H1 (cell line): ENCODE results near the gene PDE2A. TPM values are rescaled to one million over a fixed set of nuclear protein-coding genes. Genes with fewer than 3 reads are reported as not detected.

Experiments
- CTCF ChIA-PET: fragments of 300-600 bp; sonication (Branson Sonifier 250); formaldehyde crosslinking; loops from one replicate; lab custom pipeline; 2021; ENCODE audit not compliant: partially characterized antibody; lab: Charles Lee
- POLR2A ChIA-PET: fragments of 300-600 bp; sonication (Branson Sonifier 250); formaldehyde crosslinking; loops from one replicate; lab custom pipeline; 2021; ENCODE audit warnings: inconsistent platforms; ENCODE audit not compliant: partially characterized antibody; lab: Charles Lee
- DNase-seq, 2 experiments: peaks; one replicate each; pipeline versions ENCODE4 v3.0.0 to v3.0.0-alpha.2; 2010 to 2022; ENCODE audit warnings: low spot score in 2 of 2, low read depth in 1 of 2, mixed read lengths in 1 of 2
- FAIRE-seq: peaks from 2 replicates; lab custom pipeline; 2011; peaks lifted over from hg19 to GRCh38; lab: Jason Lieb, UNC
- H2AFZ ChIP-seq: 2 replicates; pipeline ENCODE4 v1.8.1; 2012; ENCODE audit warnings: low read length, inconsistent platforms
- H2AK5ac ChIP-seq: 2 replicates; pipeline ENCODE4 v1.6.1; 2013; ENCODE audit warnings: low read depth, low read length
- H2BK120ac ChIP-seq: replicated peaks from 2 replicates; pipeline ENCODE3; 2013; ENCODE audit warnings: low read depth, low read length, inconsistent platforms
- H2BK12ac ChIP-seq: 2 replicates; pipeline ENCODE4 v1.6.1; 2013; ENCODE audit warnings: low read depth, low read length
- H2BK15ac ChIP-seq: 2 replicates; pipeline ENCODE4 v1.6.1; 2013; ENCODE audit warnings: low read length
- H2BK20ac ChIP-seq: 2 replicates; pipeline ENCODE4 v1.6.1; 2013; ENCODE audit warnings: low read length
- H2BK5ac ChIP-seq: 2 replicates; pipeline ENCODE4 v1.6.1; 2013; ENCODE audit warnings: low read depth, low read length
- H3K14ac ChIP-seq: 2 replicates; pipeline ENCODE4 v1.6.1; 2013; ENCODE audit warnings: inconsistent platforms; ENCODE audit not compliant: insufficient read length
- H3K18ac ChIP-seq: 2 replicates; pipeline ENCODE4 v1.6.1; 2013; ENCODE audit warnings: low read length; ENCODE audit errors: extremely low read depth
- H3K23ac ChIP-seq: 2 replicates; pipeline ENCODE4 v1.6.1; 2013; ENCODE audit warnings: inconsistent platforms; ENCODE audit not compliant: insufficient read length
- H3K23me2 ChIP-seq: 2 replicates; pipeline ENCODE4 v1.6.1; 2013; ENCODE audit warnings: low read depth, low read length
- H3K27ac ChIP-seq: 2 replicates; pipeline ENCODE4 v1.6.1; 2011; ENCODE audit warnings: low read depth, low read length, inconsistent platforms
- H3K27me3 ChIP-seq, 4 experiments: replicated peaks in 1 of 4; 1 replicate in 1 of 4; 2 replicates in 3 of 4; pipeline versions ENCODE4 v1.6.1 to v1.8.1; 2011 to 2013; ENCODE audit warnings: low read length in 3 of 4, mild to moderate bottlenecking in 3 of 4, inconsistent platforms in 2 of 4, mixed read lengths in 2 of 4, moderate library complexity in 1 of 4; ENCODE audit not compliant: control insufficient read depth in 3 of 4, insufficient read depth in 3 of 4; ENCODE audit errors: extremely low read depth in 1 of 4
- H3K36me3 ChIP-seq, 4 experiments: 2 replicates each; pipeline versions ENCODE4 v1.6.1 to v1.8.1; 2011 to 2013; ENCODE audit warnings: mild to moderate bottlenecking in 4 of 4, low read length in 3 of 4, moderate library complexity in 2 of 4, control low read depth in 1 of 4, inconsistent platforms in 1 of 4; ENCODE audit not compliant: insufficient read depth in 4 of 4, control insufficient read depth in 2 of 4
- H3K4ac ChIP-seq: replicated peaks from 2 replicates; pipeline ENCODE3; 2013; ENCODE audit warnings: low read length, low read depth, mixed read lengths, inconsistent platforms; ENCODE audit not compliant: insufficient read length
- H3K4me1 ChIP-seq, 4 experiments: replicated peaks in 1 of 4; 1 replicate in 1 of 4; 2 replicates in 3 of 4; pipeline versions ENCODE4 v1.6.1 to v1.8.1; 2011 to 2013; ENCODE audit warnings: low read length in 3 of 4, inconsistent platforms in 2 of 4, mixed read lengths in 1 of 4; ENCODE audit not compliant: insufficient read depth in 4 of 4, control insufficient read depth in 3 of 4
- H3K4me2 ChIP-seq, 2 experiments: 2 replicates each; pipeline versions ENCODE4 v1.6.1 to v1.8.1; 2011 to 2013; ENCODE audit warnings: low read depth in 2 of 2, low read length in 2 of 2, control low read depth in 1 of 2, inconsistent platforms in 1 of 2, mild to moderate bottlenecking in 1 of 2; ENCODE audit not compliant: insufficient read depth in 1 of 2
- H3K4me3 ChIP-seq, 4 experiments: fragments of 200-600, 300-600 bp in 1 of 4; sonication (generic), shearing (Covaris generic), sonication (Bioruptor Twin) in 1 of 4; 2 replicates each; pipeline versions ENCODE4 v1.5.1 to v1.8.1; 2011 to 2016; ENCODE audit warnings: low read length in 4 of 4, low read depth in 3 of 4, control low read depth in 2 of 4, inconsistent platforms in 2 of 4, mild to moderate bottlenecking in 2 of 4, mixed read lengths in 1 of 4, moderate library complexity in 1 of 4; ENCODE audit not compliant: insufficient read depth in 2 of 4; ENCODE audit errors: extremely low read depth in 1 of 4
- H3K56ac ChIP-seq: replicated peaks from 2 replicates; pipeline ENCODE3; 2013; ENCODE audit warnings: low read depth, mild to moderate bottlenecking, mixed read lengths, low read length, inconsistent platforms; ENCODE audit not compliant: insufficient read length
- H3K79me1 ChIP-seq: 2 replicates; pipeline ENCODE4 v1.6.1; 2013; ENCODE audit warnings: low read depth, low read length, control low read depth
- H3K79me2 ChIP-seq, 2 experiments: 2 replicates each; pipeline versions ENCODE4 v1.6.1 to v1.8.1; 2012 to 2013; ENCODE audit warnings: low read length in 2 of 2, mild to moderate bottlenecking in 2 of 2, inconsistent platforms in 1 of 2; ENCODE audit not compliant: insufficient read depth in 2 of 2, control insufficient read depth in 1 of 2
- H3K9ac ChIP-seq, 4 experiments: replicated peaks in 1 of 4; 1 replicate in 1 of 4; 2 replicates in 3 of 4; pipeline versions ENCODE4 v1.6.1 to v1.8.1; 2011 to 2013; ENCODE audit warnings: low read depth in 3 of 4, low read length in 3 of 4, control low read depth in 2 of 4, mild to moderate bottlenecking in 2 of 4, moderate library complexity in 2 of 4, inconsistent platforms in 1 of 4; ENCODE audit errors: extremely low read depth in 1 of 4
- H3K9me3 ChIP-seq, 2 experiments: 2 replicates each; pipeline versions ENCODE4 v1.6.1 to v1.8.1; 2012 to 2013; ENCODE audit warnings: mild to moderate bottlenecking in 2 of 2, moderate library complexity in 2 of 2, control low read depth in 1 of 2, inconsistent platforms in 1 of 2, low read depth in 1 of 2, low read length in 1 of 2, mixed read lengths in 1 of 2; ENCODE audit not compliant: insufficient read depth in 2 of 2
- H4K20me1 ChIP-seq, 2 experiments: replicated peaks in 1 of 2; 2 replicates each; pipeline versions ENCODE3 to v1.8.1; 2011 to 2013; ENCODE audit warnings: inconsistent platforms in 2 of 2, low read length in 2 of 2, mild to moderate bottlenecking in 1 of 2; ENCODE audit not compliant: insufficient read depth in 2 of 2, control insufficient read depth in 1 of 2
- H4K5ac ChIP-seq: 2 replicates; pipeline ENCODE4 v1.6.1; 2013; ENCODE audit warnings: low read length, low read depth, mixed read lengths, inconsistent platforms; ENCODE audit not compliant: insufficient read length
- H4K8ac ChIP-seq: 2 replicates; pipeline ENCODE4 v1.8.0; 2013; ENCODE audit warnings: mild to moderate bottlenecking, moderate library complexity, low read length, inconsistent platforms; ENCODE audit not compliant: insufficient read depth; ENCODE audit errors: extremely low read depth
- H4K91ac ChIP-seq: replicated peaks from 2 replicates; pipeline ENCODE3; 2013; ENCODE audit warnings: low read length, mixed read lengths, inconsistent platforms; ENCODE audit not compliant: insufficient read length
- CTCF ChIP-seq, 3 experiments: IDR thresholded peaks; 1 replicate in 2 of 3; 2 replicates in 1 of 3; pipeline versions ENCODE4 v1.5.1 to v1.6.1; 2011; ENCODE audit warnings: low read length in 3 of 3, mild to moderate bottlenecking in 3 of 3, inconsistent platforms in 2 of 3, low read depth in 1 of 3, moderate library complexity in 1 of 3; ENCODE audit not compliant: insufficient read depth in 1 of 3; ENCODE audit errors: control extremely low read depth in 1 of 3
- RAD21 ChIP-seq, 2 experiments: IDR thresholded peaks in 1 of 2; conservative IDR thresholded peaks in 1 of 2; 2 replicates each; pipeline ENCODE4 v1.6.1; 2011; ENCODE audit warnings: low read depth in 2 of 2, low read length in 2 of 2, improper control_type of control experiment in 1 of 2, inconsistent platforms in 1 of 2, mild to moderate bottlenecking in 1 of 2, moderate library complexity in 1 of 2
- SUZ12 ChIP-seq: fragments of 200-600 bp; sonication (generic); IDR thresholded peaks from 2 replicates; pipeline ENCODE4 v1.6.1; 2012; ENCODE audit warnings: mild to moderate bottlenecking, inconsistent platforms, low read length, moderate library complexity, mixed read lengths
- YY1 ChIP-seq: IDR thresholded peaks from 2 replicates; pipeline ENCODE4 v1.6.1; 2011; ENCODE audit warnings: low read depth, mild to moderate bottlenecking, low read length
- WGBS, 2 experiments: shearing (Covaris generic) in 1 of 2; methylation state at CpG; one replicate each; pipeline versions ENCODE4 v1.1.6 to v1.1.7; 2013 to 2015; ENCODE audit warnings: low lambda C conversion rate in 2 of 2, mixed read lengths in 2 of 2, inconsistent platforms in 1 of 2, low coverage in 1 of 2, missing lambda C conversion rate in 1 of 2; ENCODE audit not compliant: insufficient replicate concordance in 2 of 2, insufficient coverage in 1 of 2, insufficient read length in 1 of 2; ENCODE audit errors: extremely low coverage in 1 of 2, missing lambda C conversion rate in 1 of 2; 5-methylcytosine and 5-hydroxymethylcytosine counted together
- polyA plus RNA-seq, 7 experiments: library from polyadenylated mRNA; depleted of rRNA in 3 of 7; stranded (reverse) in 5 of 7; unstranded in 2 of 7; fragments of >200 nt in 5 of 7; fragments of 200-250 nt in 2 of 7; gene quantifications; 1 replicate in 5 of 7; 2 replicates in 1 of 7; 4 replicates in 1 of 7; pipeline versions ENCODE4 v1.2.1 to v1.2.3, GENCODE V29; 2011 to 2013; ENCODE audit warnings: missing spikeins in 2 of 7, mixed read lengths in 2 of 7
- total RNA-seq: library from RNA; stranded (reverse); fragmentation: NEBNext Ultra II Directional; extraction: Animal tissue kit (Norgen Biotek cat#: 25700); gene quantifications from 2 replicates; pipeline ENCODE4 v1.2.1, GENCODE V29; 2021

The PDE2A gene
- total and polyA plus RNA-seq, 2 of the 8 experiments (the other 6 are each of a cell fraction or from before 2014, with no cell fraction given): 3.4 to 7.1 TPM

GRCh38 chr11:72684236-72684912, 10.2 kb upstream of the PDE2A start:
- Histone ChIP-seq H3K27ac (no peak overlapping the region), H3K23ac (no peak overlapping the region), H3K4me1 (peaks cover 0 to 14% (median 6%) of the 10 kb centered on the region in 4 experiments; a peak in 4 of 7 replicates), H3K79me1 (no peaks in the 10 kb centered on the region), H3K4me2 (no peak overlapping the region), H3K56ac (no peak overlapping the region), H3K36me3 (peaks cover 0 to 3% (median 0%) of the 10 kb centered on the region in 4 experiments; a peak in 2 of 8 replicates), H3K27me3 (0 out of 7 replicates have a peak, but pooled peaks cover 0 to 3% (median 0%) of the 10 kb centered on the region in 4 experiments), H4K8ac (no peak overlapping the region), H2BK15ac (no peak overlapping the region), H2AK5ac (no peak overlapping the region), H3K9me3 (no peaks in the 10 kb centered on the region), H3K4ac (no peak overlapping the region), H4K20me1 (peaks cover 9 to 19% of the 10 kb centered on the region in 2 experiments), H3K14ac (no peak overlapping the region), H3K9ac (no peak overlapping the region), H2BK12ac (no peak overlapping the region; the same call in 1 of the 2 replicates), H2AFZ (no peak overlapping the region), H2BK120ac (no peak overlapping the region), H4K91ac (no peak overlapping the region), H2BK5ac (no peak overlapping the region), H3K18ac (no peak overlapping the region), H3K23me2 (no peaks in the 10 kb centered on the region), H2BK20ac (no peak overlapping the region), H3K79me2 (no peaks in the 10 kb centered on the region), H3K4me3 (no peak overlapping the region), H4K5ac (no peak overlapping the region)
- peak; percentile 49 to 60 (median 59) for TF ChIP-seq CTCF (IDR thresholded peaks at IDR 0.05; ENCODE audit: control extremely low read depth in 1 of 3, insufficient read depth in 1 of 3, low read depth in 1 of 3, low read length in 3 of 3)
- TF ChIP-seq SUZ12: no peak
- peak; percentile 22 to 34; a peak in 3 of 4 replicates for TF ChIP-seq RAD21 (IDR thresholded peaks at IDR 0.05 in 1 of 2, conservative IDR thresholded peaks at IDR 0.05 in 1 of 2; ENCODE audit: low read depth in 2 of 2, low read length in 2 of 2)
- no peak for TF ChIP-seq YY1
- ChIA-PET CTCF (interaction anchor here (0.6 to 19.1 kb wide), 51 partner anchors 10 to 691 kb away, joined by 3 to 384 read pairs (median 5); partner anchors contain the start of genes PDE2A and STARD10), POLR2A (interaction anchor here (0.6 to 0.9 kb wide), 3 partner anchors 9 to 95 kb away, joined by 3 to 4 read pairs (median 3); partner anchors contain the start of gene PDE2A)
- FAIRE-seq (no peak), DNase-seq (peak in 1 of 2 experiments; percentile 63)
- 78% methylated on average over 7 of the region's 9 CpGs; no CpG with 5 or more reads in 1 of the 2 experiments for WGBS, 2 experiments
